Lower leg skin (tissue), 3 donors: ENCODE measurements around the gene DDX10.

Source experiments
- CTCF ChIP-seq, 3 donors: fragments of 450-650 bp; IDR thresholded peaks; one replicate each; pipeline ENCODE4 v1.5.1; 2016; ENCODE audit warnings: antibody characterized with exemption in 3 of 3, mild to moderate bottlenecking in 3 of 3, moderate library complexity in 2 of 3
- POLR2A ChIP-seq, 2 donors: fragments of 450-650 bp; IDR thresholded peaks; one replicate each; pipeline ENCODE4 v1.6.1; 2016 to 2017; ENCODE audit warnings: antibody characterized with exemption in 2 of 2, mild to moderate bottlenecking in 1 of 2, moderate library complexity in 1 of 2

GRCh38 chr11:108983636-108984420 is 319.0 kb downstream of the DDX10 start:
- TF ChIP-seq CTCF (IDR thresholded peaks at IDR 0.05) (no peak), POLR2A (IDR thresholded peaks at IDR 0.05) (no peak)
